GM23338 (cell line): ENCODE measurements around the gene GRIK5.
A peak's percentile ranks its signal among the peaks of the same experiment; 100 is the strongest.

ENCODE experiments used
- CREB1 ChIP-seq: fragments of 250-450 bp; sonication (Bioruptor Pico); IDR thresholded peaks from 2 replicates; pipeline ENCODE4 v1.5.0; 2020; ENCODE audit warnings: low read depth, mild to moderate bottlenecking, moderate library complexity
- CTCF ChIP-seq, 2 experiments: fragments of 200-600 bp in 1 of 2; sonication (generic) in 1 of 2; conservative IDR thresholded peaks; 2 replicates each; pipeline versions ENCODE4 v1.5.1 to v1.6.1; 2016 to 2017; ENCODE audit warnings: antibody characterized with exemption in 2 of 2, low read depth in 2 of 2, mild to moderate bottlenecking in 2 of 2, moderate library complexity in 1 of 2
- ETS1 ChIP-seq: IDR thresholded peaks from 2 replicates; pipeline ENCODE4 v1.6.1; 2016; ENCODE audit warnings: antibody characterized with exemption
- EZH2 ChIP-seq: fragments of 200-600 bp; sonication (generic); IDR thresholded peaks from one replicate; pipeline ENCODE4 v1.8.0; 2017; ENCODE audit warnings: antibody characterized with exemption, mild to moderate bottlenecking, low read depth; ENCODE audit not compliant: unreplicated experiment
- EZH2phosphoT487 ChIP-seq: fragments of 200-600 bp; sonication (generic); IDR thresholded peaks from one replicate; pipeline ENCODE4 v1.8.1; 2018; ENCODE audit warnings: antibody characterized with exemption; ENCODE audit not compliant: unreplicated experiment
- POLR2AphosphoS5 ChIP-seq: IDR thresholded peaks from 2 replicates; pipeline ENCODE4 v1.6.1; 2016; ENCODE audit warnings: antibody characterized with exemption, low read depth
- REST ChIP-seq: IDR thresholded peaks from one replicate; pipeline ENCODE4 v1.6.1; 2018; ENCODE audit warnings: antibody characterized with exemption; ENCODE audit not compliant: unreplicated experiment
- ZNF114 ChIP-seq: fragments of 250-450 bp; sonication (Bioruptor Pico); IDR thresholded peaks from 2 replicates; pipeline ENCODE4 v1.5.0; 2020; ENCODE audit warnings: mild to moderate bottlenecking, moderate library complexity

GRCh38 chr19:42113641-42114348 is 43.8 kb upstream of the GRIK5 start:
- no peak for TF ChIP-seq EZH2
- no peak for TF ChIP-seq POLR2AphosphoS5
- peak; percentile 45 to 60 for TF ChIP-seq CTCF (conservative IDR thresholded peaks at IDR 0.05; ENCODE audit: low read depth in 2 of 2)
- TF ChIP-seq EZH2phosphoT487, result no peak
- TF ChIP-seq CREB1 (CRISPR knock-in tag), result peak; percentile 84
- no peak for TF ChIP-seq REST
- TF ChIP-seq ZNF114 (CRISPR knock-in tag), result no peak
- no peak for TF ChIP-seq ETS1
